DLD1 (cell line): Measurements from ENCODE around the gene ARID3A.

Source experiments
- in situ Hi-C: cut with HindIII; loops from 2 replicates; pipeline ENCODE4 v1.10.0; 2017; ENCODE audit warnings: low sequenced_read_pairs

Gene ARID3A

DNA sequence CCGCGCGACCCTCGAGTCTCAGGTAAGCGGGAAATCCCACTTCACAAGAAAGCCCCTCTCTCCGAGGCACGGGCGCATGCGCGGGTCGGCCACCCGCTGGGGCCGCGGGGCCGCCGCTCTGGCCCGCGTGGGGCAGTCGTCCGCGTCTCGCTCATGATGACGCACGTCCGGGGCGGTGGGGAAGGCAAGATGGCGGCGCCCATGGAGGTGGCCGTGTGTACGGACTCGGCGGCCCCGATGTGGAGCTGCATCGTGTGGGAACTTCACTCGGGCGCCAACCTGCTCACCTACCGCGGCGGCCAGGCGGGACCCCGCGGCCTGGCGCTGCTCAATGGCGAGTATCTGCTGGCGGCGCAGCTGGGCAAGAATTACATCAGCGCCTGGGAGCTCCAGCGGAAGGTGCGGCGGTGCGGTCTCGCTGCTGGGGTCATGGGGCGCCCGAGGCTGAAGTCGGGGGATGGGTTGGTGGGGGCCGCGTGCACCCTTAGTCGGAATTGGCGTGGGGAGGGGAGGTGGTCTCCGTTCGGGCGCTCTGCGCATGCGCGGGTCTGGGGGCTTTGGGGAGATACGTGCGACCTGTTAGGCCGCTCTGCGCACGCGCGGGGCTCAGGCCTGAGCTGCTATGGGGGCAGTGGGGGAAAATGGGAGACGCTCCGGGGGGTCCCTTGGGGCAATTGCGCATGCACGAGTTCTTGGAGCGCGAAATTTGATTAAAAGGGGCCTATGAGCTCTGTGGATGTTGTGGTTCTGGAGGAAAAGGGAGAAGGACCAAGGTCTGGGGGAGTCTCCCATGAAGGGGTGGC, 58.5 kb downstream of the ARID3A start, which contains the start of gene WDR18:
Gene WDR18, plus strand, starts transcription at position 181 of the 803 bp plus-strand sequence. Its CDS starts 9 bp downstream, at position 190.
- in situ Hi-C loops = no loop called here

DNA sequence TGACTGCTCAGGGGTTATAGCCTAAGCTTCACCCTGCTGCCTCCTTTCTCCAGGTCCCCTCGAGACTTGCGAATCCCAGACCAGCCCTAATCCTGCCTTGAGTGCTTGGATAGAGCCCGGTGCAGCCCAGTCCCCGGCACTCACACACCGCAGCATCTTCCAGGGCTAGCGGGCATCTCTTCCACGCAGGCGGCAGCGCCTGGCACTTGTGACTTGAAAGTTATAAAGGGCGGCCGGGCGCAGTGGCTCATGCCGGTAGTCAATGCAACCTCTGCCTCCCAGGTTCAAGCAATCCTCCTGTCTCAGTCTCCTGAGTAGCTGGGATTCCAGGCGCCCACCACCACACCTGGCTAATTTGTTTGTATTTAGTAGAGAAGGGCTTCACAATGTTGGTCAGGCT, 60.2 kb downstream of the ARID3A start:
- in situ Hi-C loops = no loop called here

DNA sequence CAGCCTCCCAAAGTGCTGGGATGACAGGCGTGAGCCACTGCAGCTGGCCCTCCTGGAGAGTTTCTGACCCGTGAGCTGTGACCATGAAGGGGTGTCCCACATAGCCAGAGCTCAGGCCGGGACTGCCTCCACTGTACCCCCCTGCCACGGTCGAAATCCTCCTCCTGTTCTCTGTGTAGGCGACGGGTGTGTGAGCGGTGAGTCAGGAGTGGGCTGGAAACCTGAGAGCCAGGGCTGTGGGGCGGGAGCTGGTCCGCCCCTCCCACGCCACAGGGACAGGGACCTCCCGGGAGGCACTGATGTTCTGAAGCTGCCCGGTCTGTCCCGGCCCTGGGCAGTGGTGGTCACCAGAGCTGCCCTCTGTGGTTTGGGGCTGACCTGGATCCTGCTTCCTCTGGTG, 62.2 kb downstream of the ARID3A start:
- in situ Hi-C loops = no loop called here

DNA sequence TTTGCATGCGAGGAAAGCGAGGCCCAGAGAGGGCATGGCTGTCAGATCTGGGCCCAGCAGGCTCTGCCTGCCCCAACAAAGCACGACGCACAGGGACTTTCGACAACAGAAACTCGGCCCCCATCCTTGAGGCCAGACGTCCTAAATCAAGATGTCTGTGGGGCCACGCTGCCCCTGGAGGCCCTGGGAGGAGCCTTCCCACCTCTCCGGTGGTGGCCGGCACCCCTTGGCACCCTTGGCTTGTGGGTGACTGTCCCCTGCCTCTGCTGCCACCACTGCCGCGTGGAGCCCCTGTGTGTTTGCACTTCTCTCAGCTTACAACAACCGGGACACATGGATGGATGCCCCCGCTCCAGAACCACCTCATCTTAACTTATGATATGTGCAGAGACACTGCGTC, 62.7 kb downstream of the ARID3A start:
- in situ Hi-C loops = no loop called here

DNA sequence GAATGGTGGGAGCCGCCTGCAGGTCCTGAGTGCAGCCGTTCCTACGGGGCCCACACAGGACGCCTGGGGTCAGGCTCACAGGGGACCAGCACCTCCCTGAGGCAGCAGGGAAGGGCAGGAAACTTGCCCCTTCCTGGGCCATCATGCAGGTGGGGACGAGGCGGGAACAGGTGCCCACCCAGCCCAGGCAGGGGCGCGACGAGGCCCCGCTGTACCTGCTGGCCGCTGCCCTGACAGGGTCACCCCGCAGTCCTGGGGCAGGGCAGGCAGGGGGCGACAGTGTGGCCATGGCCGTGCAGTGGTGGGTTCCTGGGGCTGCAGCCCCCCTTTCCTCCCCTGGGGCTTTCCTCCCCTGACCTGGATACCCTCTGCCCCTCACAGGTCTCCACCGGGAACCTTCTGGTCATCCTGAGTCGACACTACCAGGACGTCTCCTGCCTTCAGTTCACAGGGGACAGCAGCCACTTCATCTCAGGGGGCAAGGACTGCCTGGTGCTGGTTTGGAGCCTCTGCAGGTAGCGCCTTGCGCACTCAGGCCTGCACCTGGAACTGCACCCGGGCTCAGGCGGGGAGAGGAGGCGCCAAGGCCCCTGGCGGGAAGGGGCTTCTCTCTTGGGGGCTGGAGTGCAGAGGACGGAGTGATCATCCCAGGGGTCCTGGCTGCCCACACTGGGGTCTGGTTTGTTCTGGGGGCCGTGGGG, 63.7 kb downstream of the ARID3A start:
- in situ Hi-C loops = no loop called here

DNA sequence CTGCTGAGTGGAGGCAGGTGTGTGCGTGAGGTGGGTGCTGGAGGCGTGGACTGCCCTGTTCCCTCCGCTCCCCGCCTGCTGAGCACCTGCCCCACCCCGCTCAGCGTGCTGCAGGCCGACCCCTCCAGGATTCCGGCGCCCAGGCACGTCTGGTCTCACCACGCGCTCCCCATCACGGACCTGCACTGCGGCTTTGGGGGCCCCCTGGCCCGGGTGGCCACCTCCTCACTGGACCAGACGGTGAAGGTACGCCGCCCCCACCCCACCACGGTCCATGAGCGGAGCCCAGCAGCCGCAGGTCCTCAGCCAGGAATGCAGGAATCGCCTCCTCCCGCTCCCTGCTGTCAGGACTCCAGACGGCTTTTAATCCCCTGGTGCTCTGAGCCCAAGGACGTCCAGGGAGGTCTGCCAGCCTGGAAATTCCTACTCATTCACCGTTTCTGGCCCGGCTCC, 64.3 kb downstream of the ARID3A start:
- in situ Hi-C loops = no loop called here

DNA sequence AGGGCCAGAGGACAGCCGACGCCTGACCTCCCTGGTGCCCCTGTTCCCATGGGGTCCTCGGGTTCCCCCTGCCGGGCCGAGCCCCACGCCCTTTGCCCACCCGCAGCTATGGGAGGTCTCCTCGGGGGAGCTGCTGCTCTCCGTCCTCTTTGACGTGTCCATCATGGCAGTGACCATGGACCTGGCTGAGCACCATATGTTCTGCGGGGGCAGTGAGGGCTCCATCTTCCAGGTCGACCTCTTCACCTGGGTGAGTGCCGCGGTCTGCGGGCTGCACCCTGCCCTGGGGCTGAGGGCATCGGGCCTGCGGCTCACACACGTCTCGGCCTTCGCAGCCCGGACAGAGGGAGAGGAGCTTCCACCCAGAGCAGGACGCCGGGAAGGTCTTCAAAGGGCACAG, 64.9 kb downstream of the ARID3A start:
- in situ Hi-C loops = no loop called here

DNA sequence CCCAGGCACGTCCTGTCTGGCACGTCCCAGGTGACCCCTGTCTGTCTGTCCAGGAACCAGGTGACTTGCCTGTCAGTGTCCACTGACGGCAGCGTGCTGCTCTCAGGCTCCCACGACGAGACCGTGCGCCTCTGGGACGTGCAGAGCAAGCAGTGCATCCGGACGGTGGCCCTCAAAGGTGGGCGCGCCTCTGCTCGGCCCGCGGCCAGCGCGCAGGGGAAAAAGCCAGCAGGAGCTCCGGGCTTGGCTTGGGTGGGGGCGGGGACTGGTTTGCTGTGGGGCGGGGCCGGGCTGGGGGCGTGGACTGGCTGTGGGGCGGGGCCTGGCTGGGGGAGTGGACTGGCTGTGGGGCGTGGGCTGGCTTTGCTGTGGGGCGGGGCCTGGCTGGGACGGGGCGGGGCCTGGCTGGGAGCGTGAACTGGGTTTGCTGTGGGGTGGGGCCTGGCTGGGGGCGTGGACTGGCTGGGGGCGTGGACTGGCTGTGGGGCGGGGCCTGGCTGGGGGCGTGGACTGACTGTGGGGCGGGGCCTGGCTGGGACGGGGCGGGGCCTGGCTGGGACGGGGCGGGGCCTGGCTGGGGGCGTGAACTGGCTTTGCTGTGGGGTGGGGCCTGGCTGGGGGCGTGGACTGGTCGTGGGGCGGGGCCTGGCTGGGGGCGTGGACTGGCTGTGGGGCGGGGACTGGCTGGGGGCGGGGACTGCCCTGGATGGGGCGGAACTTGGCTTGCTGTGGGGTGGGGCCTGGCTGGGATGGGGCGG, 65.5 kb downstream of the ARID3A start:
- in situ Hi-C loops = no loop called here

DNA sequence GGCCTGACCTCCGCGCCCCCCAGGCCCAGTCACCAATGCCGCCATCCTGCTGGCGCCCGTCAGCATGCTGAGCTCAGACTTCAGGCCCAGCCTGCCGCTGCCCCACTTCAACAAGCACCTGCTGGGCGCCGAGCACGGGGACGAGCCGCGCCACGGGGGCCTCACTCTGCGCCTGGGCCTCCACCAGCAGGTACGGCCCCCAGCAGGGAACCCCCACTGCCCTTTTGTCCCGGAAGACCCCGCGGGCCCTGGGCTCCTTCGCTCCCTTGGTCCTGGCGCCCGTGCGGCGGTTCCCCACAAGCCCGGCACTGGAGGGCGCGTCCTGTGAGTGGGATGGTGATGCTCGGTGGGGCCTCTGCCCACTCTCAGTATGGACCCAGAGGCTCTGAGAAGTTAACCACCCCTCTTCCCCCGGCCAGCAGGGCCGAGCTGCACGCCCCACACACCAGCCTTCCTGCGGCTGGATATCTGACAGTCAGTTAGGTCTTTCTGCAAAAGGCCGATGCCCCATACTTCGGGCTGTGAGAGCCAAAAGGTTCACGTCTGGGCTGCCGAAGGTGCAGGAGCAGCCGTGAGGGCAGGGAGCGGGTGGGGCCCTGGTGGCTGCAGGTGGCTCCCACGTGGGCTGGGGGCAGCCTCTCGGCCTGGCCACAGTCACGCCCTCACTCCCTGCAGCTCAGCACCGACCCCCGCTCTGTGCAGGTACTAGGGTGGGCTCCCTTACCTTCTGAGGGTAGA, 66.3 kb downstream of the ARID3A start:
- in situ Hi-C loops = no loop called here

DNA sequence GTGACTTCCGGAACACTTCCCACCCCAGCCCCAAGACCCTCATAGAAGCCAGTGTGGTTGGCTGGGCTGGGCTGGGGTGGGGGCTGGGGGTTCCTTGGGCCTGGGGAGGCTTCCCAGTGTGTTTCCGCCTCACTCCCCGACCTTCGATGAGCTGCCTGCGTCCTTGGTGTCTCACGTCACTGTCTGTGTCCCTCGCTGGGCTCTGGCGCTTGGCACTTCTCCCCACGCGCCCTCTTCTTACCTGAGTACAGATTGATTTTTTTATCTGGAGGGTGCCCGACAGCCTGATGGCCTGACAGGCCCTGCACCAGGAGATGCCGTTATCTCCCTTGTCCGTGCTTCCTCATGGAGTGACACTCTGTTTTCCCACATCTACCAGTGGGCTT, 66.8 kb downstream of the ARID3A start:
- in situ Hi-C loops = no loop called here

DNA sequence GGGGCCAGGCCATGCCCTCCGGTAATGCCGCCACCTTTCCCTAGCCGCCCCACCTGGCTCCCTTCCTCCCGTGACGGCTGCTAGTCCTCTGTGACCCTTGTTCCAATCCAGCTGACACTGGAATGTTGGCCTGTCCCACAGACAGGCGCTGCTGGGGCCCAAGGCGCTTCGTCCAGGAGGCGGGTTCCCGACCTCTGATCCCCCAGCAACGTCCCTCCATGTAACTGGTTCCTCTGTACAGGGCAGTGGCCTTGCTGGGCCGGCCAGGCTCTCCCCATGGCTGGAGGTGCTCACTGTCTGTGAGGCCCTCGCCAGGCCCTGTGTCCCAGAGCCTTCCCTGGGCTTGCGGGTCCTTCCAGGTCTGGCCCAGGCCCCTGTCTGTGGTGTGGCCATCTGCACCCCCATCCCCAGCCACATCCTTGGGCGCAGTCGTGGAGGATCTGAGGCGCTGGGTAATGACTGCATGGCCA, 67.6 kb downstream of the ARID3A start:
- in situ Hi-C loops = no loop called here

DNA sequence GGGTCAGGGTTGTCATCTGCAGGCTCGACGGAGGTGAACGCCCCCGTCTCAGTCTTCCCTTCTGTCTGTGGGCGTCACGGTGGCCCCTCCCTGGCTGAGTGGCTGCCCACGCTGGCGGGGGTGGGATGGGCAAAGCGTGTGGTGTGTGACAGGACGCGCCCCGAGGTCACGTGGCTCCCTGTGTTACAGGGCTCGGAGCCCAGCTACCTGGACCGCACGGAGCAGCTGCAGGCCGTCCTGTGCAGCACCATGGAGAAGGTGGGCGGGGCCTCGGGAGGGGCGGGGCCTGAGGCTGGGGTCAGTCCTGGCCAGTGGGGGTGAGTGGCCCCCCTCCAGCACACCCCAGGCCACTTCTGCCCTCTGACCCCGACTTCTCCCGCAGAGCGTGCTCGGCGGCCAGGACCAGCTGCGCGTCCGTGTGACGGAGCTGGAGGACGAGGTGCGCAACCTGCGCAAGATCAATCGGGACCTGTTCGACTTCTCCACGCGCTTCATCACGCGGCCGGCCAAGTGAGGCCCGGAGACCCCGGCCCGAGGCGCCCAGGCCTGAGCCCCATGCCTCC, 68.1 kb downstream of the ARID3A start:
- in situ Hi-C loops = no loop called here

DNA sequence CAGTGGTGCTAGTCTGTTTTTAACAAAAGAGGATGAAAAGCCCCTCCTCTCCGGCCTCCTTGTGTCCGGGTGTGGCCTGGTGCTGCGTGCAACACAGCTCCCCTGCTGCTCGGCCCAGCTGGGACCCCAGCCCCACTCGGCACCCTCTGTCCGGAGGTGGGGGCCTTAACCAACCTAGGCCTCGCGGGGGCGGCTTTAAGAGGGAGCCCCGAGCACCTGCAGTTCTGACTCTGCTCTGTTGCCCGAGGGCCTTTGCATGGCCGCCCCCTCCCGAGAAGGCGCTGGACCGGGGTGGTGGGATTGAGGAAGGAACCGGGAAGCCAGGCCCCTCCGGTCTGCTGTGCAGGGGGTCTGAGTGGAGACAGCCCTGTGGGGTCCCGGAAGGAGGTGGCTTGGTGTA, 68.7 kb downstream of the ARID3A start:
- in situ Hi-C loops = no loop called here

DNA sequence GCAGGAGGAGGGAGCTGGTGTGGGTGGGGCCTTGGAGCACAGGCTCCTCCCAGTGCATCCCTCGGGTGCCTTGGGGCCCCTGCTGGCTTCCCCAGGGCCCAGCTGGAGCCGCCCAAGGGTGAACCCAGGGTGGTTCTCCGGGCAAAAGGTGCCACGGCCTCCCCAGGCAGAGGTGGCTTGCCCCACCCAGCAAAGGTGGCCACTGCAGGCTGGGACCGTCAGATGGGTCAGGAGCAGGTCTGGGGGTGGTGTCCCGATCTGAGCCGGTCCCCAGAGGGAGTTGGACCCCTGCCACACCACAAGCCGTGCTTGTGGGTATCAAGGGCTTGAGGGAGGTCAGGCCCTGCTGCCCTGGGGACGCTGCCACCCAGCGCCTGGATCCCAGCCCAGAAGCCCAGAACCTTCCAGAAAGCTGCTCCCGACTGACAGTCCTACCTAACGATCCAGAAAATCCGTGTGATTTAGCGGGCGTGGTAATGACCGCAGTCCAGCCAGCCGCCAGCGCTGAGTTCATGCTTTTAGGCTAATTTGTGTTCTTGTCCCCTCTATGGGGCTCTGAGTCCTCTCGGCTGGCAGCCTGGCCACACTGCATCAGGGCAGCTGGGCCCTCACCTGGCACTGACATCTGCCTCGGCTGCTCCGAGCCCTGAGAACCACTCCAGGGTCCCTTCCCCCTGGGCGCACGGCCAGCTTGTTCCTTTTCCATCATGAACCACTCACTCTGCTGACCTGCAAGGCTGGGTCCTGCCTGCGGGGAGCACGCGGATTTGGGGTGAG, 69.4 kb downstream of the ARID3A start:
- in situ Hi-C loops = no loop called here

DNA sequence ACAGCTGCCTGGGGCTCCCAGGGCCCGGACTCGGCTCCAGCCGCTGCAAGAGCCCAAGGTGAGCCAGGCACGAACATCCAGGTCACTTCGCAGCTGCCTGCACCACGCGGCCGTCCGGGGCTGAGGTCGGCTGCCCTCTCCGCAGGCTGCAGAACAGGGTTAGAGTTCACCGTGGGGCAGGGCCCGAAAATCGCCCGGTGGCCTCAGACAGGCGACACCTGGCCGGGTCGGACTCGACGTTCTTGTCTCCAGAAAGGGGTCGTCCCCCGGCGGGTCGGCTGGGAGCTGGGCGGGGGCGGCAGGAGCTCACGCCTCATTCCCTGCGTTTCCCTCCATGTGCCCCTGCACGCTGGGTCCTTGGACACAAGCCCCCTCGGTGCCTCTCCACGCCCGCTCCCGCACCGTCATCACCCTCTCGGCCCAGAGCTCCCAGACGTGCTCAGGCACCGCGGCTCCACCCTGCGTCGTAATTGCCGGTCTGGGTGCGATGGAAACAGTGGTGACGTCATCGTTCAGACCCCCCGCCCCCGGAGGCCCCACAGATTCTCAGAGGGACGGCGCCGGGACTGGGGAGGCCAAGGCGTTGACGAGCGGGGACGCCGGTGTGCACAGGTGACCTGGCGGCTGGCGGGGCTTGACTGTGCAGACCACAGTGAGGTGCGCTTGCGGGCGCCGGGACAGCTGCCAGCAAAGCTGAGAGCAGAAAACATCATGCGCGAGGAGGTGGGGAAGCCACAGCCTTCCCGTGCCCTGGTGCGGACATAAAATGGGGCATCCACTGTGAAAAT, 70.4 kb downstream of the ARID3A start:
- in situ Hi-C loops = no loop called here

DNA sequence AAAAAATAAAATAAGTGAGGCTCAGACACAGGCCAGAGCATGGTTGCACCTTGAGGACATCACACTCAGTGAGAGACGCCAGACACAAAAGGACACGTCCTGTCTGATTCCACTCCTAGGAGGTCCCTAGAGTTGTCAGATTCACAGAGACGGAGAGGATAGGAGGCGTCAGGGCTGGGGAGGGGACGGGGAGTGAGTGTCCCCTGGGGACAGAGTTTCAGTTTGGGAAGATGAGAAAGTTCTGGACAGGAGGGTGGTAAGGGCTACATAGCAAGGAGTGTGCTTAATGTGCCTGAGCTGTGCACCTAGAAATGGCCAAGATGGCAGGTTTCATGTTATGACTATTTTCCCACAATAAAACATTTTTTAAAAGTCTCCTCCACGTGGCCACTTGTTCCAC, 72.2 kb downstream of the ARID3A start:
- in situ Hi-C loops = no loop called here

DNA sequence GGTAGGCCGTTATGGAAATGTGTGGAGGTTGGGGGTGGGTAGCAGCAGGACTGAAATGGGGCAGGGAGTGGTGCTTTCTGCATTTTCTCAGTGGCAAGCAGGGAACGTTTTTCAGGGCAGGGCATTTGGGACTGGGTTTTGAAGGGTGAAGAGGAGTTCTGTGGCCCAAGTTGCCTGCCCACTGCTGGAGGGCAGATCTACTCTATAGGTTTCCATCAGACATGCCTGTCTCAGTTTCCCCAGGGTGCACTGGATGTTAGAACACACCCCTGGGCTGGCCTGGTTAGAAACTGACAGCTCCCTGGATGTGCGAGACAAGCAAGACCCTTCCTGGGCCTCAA, 73.5 kb downstream of the ARID3A start:
- in situ Hi-C loops = no loop called here

DNA sequence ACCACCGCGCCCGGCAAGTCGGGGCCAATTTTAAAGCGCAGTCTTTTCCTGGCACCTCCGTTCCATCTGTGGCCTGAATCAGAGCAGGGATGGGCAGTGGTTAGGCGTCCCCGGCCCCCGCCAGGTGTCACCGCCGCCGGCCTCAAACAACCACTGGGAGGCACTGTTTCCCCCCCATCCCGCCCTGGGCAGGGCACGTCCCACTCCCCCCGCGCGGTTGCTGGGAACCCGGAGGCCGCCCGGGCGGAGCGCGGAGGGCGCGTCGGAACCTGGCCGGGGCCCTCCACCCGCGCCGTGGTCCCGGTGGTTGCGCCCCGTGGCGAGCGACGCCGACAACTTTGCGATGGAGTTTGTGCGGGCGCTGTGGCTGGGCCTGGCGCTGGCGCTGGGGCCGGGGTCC, 74.3 kb downstream of the ARID3A start, which contains the start of gene GRIN3B:
Gene GRIN3B, plus strand, starts transcription at position 325 of the 400 bp plus-strand sequence. Its CDS starts 19 bp downstream, at position 344.
- in situ Hi-C loops = no loop called here
